Body of pancreas (tissue), 4 donors: ENCODE data around the gene SYMPK. TPM values are rescaled to one million over a fixed set of nuclear protein-coding genes. Genes with fewer than 3 reads are reported as not detected.

Source experiments
- ATAC-seq: fragments of 150-250 bp; one replicate; pipeline ENCODE4 v1.9.1; 2016
- DNase-seq, 4 donors: peaks; one replicate each; pipeline ENCODE4 v3.0.0-alpha.2; 2019
- H3K27ac ChIP-seq, 4 donors: fragments of 200-600 bp; sonication (generic); 1 replicate in 3 of 4; 2 replicates in 1 of 4; pipeline versions ENCODE4 v1.5.1 to v1.6.1; 2016 to 2019; ENCODE audit warnings: mild to moderate bottlenecking in 1 of 4, mixed read lengths in 1 of 4, moderate library complexity in 1 of 4
- H3K27me3 ChIP-seq, 2 donors: fragments of 200-600 bp; sonication (generic); one replicate each; pipeline ENCODE4 v1.6.0; 2016; ENCODE audit warnings: mild to moderate bottlenecking in 1 of 2
- H3K36me3 ChIP-seq, 2 donors: fragments of 200-600 bp; sonication (generic); replicated peaks in 1 of 2; 2 replicates each; pipeline ENCODE4 v1.5.1; 2016; ENCODE audit warnings: low read depth in 2 of 2; ENCODE audit not compliant: insufficient read depth in 1 of 2
- H3K4me1 ChIP-seq: fragments of 200-600 bp; sonication (generic); one replicate; pipeline ENCODE4 v1.6.0; 2016
- H3K4me3 ChIP-seq, 2 donors: fragments of 200-600 bp; sonication (generic); 1 replicate in 1 of 2; 2 replicates in 1 of 2; pipeline ENCODE4 v1.5.1; 2016 to 2019
- H3K9me3 ChIP-seq, 3 donors: fragments of 200-600 bp; sonication (generic); 1 replicate in 2 of 3; 2 replicates in 1 of 3; pipeline ENCODE4 v1.5.1; 2016
- POLR2A ChIP-seq, 3 donors: fragments of 450-650 bp; IDR thresholded peaks; one replicate each; pipeline ENCODE4 v1.6.1; 2016; ENCODE audit warnings: antibody characterized with exemption in 3 of 3, mild to moderate bottlenecking in 2 of 3
- WGBS, 2 donors: methylation state at CpG; one replicate each; pipeline ENCODE4 v1.1.5; 2017; 5-methylcytosine and 5-hydroxymethylcytosine counted together
- intact Hi-C: fragments of 100-400 bp; cut with DNase I; formaldehyde crosslinking; loops from one replicate; pipeline ENCODE4 v1.15.1; 2023
- total RNA-seq, 2 donors: library from RNA; depleted of rRNA; stranded (reverse); fragments of >200 nt; gene quantifications; one replicate each; pipeline ENCODE4 v1.1.0, GENCODE V29; 2016
- TF ChIP-seq, protein P1 (sequence below), 7 experiments: fragments of 450-650 bp in 4 of 7; fragments of 200-600 bp in 3 of 7; sonication (generic) in 3 of 7; IDR thresholded peaks; one replicate each; pipeline ENCODE4 v1.5.1; 2016 to 2019; ENCODE audit warnings: antibody characterized with exemption in 7 of 7

SYMPK gene
- total RNA-seq, 2 donors from 2014 or later = 23.3 to 32.3 TPM

DNA sequence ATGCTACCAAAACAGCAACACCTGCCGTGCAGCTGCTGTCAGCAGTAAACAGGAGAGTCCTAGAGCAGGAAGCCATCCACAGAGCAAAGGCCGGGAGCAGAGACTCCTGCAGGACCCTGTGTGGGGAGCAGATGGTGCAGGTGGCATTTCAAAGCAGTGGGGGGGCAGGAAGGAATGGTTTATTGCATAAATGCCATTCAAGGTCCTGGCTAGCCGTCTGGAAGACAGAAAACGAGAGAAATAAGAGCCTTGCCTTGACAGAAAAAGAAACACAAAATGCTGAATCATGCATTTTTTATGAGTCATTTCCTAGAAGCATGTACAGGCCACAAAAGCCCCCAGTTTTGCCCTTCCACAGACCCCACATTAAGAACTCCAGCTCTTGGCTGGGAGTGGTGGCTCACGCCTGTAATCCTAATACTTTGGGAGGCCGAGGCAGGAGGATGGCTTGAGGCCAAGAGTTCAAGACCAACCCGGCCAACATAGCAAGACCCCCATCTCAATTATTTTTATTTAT is 53.2 kb downstream of the SYMPK start:
- Histone ChIP-seq H3K4me1 (no peaks in the 10 kb centered on the region), H3K9me3 (no peaks in the 10 kb centered on the region), H3K27ac (no peak overlapping the region), H3K36me3 (no peaks in the 10 kb centered on the region), H3K4me3 (no peak overlapping the region), H3K27me3 (no peaks in the 10 kb centered on the region)
- ATAC-seq = no peak
- intact Hi-C loops = no loop called here
- 50 to 64% methylated on average over 7 of the region's 7 CpGs for WGBS, 2 donors
- DNase-seq = no peak
- TF ChIP-seq, protein P1, sequence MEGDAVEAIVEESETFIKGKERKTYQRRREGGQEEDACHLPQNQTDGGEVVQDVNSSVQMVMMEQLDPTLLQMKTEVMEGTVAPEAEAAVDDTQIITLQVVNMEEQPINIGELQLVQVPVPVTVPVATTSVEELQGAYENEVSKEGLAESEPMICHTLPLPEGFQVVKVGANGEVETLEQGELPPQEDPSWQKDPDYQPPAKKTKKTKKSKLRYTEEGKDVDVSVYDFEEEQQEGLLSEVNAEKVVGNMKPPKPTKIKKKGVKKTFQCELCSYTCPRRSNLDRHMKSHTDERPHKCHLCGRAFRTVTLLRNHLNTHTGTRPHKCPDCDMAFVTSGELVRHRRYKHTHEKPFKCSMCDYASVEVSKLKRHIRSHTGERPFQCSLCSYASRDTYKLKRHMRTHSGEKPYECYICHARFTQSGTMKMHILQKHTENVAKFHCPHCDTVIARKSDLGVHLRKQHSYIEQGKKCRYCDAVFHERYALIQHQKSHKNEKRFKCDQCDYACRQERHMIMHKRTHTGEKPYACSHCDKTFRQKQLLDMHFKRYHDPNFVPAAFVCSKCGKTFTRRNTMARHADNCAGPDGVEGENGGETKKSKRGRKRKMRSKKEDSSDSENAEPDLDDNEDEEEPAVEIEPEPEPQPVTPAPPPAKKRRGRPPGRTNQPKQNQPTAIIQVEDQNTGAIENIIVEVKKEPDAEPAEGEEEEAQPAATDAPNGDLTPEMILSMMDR (IDR thresholded peaks at IDR 0.05) = no peak
- TF ChIP-seq POLR2A (IDR thresholded peaks at IDR 0.05) = no peak

- Histone ChIP-seq H3K27me3 (no peaks in the 10 kb centered on the region), H3K4me1 (no peaks in the 10 kb centered on the region), H3K36me3 (no peaks in the 10 kb centered on the region), H3K27ac (no peak overlapping the region), H3K4me3 (no peak overlapping the region), H3K9me3 (no peaks in the 10 kb centered on the region)
- intact Hi-C loops = no loop called here
- no peak for DNase-seq
- TF ChIP-seq, protein P1 (IDR thresholded peaks at IDR 0.05) = no peak
- TF ChIP-seq POLR2A (IDR thresholded peaks at IDR 0.05) = no peak
- ATAC-seq = no peak
These were observed 57.2 kb downstream of the SYMPK start for GRCh38 chr19:45805719-45806118.

DNA sequence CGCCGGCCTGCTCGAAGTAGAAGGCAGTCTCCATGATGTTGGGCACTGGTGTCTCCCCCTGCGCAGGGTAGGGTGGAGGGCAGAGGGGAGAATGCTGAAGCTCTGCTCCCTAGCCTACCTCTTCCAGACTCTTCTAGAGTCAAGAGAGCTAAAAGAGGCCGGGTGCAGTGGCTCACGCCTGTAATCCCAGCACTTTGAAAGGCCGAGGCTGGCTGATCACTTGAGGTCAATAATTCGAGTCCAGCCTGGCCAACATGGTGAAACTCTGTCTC is 58.1 kb downstream of the SYMPK start:
- Histone ChIP-seq H3K36me3 (no peaks in the 10 kb centered on the region), H3K4me1 (no peaks in the 10 kb centered on the region), H3K9me3 (no peaks in the 10 kb centered on the region), H3K27me3 (no peaks in the 10 kb centered on the region), H3K27ac (no peak overlapping the region), H3K4me3 (no peak overlapping the region)
- ATAC-seq = no peak
- 58 to 85% methylated on average over 4 to 8 of the region's 8 CpGs for WGBS, 2 donors
- intact Hi-C loops = no loop called here
- no peak for DNase-seq
- TF ChIP-seq, protein P1 (IDR thresholded peaks at IDR 0.05) = no peak
- TF ChIP-seq POLR2A (IDR thresholded peaks at IDR 0.05) = no peak

GRCh38 chr19:45804140-45804958 is 58.6 kb downstream of the SYMPK start:
- ATAC-seq (no peak), DNase-seq (no peak)
- intact Hi-C loops = no loop called here
- TF ChIP-seq, protein P1 (IDR thresholded peaks at IDR 0.05) = no peak
- no peak for TF ChIP-seq POLR2A (IDR thresholded peaks at IDR 0.05)
- no peaks in the 10 kb centered on the region for H3K9me3 ChIP-seq
- no peak overlapping the region for H3K27ac ChIP-seq
- no peaks in the 10 kb centered on the region for H3K27me3 ChIP-seq
- H3K36me3 ChIP-seq = no peaks in the 10 kb centered on the region
- WGBS, 2 donors = 82 to 84% methylated on average over 42 to 45 of the region's 57 CpGs
- no peak overlapping the region for H3K4me3 ChIP-seq
- H3K4me1 ChIP-seq = peaks cover under 1% of the 10 kb centered on the region
